Activated CD4-positive, alpha-beta T cell treated with anti-CD3 and anti-CD28 coated beads, Interleukin-2, amount 10 ng/mL, durations not matched to agents 24 days and 14 days (primary cell): Measurements from ENCODE around the gene PGBD5. TPM values are rescaled to one million over a fixed set of nuclear protein-coding genes. Genes with fewer than 3 reads are reported as not detected.

Experiments
- DNase-seq: peaks from one replicate; pipeline ENCODE4 v3.0.0; 2022
- H3K27ac Mint-ChIP-seq: one replicate; pipeline ENCODE4 v1.8.0; 2022; ENCODE audit warnings: mild to moderate bottlenecking, mixed read lengths
- H3K27me3 Mint-ChIP-seq: one replicate; pipeline ENCODE4 v1.8.0; 2022; ENCODE audit warnings: mixed read lengths
- H3K36me3 Mint-ChIP-seq: one replicate; pipeline ENCODE4 v1.8.0; 2022; ENCODE audit warnings: low read depth, mild to moderate bottlenecking, mixed read lengths
- H3K4me1 Mint-ChIP-seq: one replicate; pipeline ENCODE4 v1.8.0; 2021; ENCODE audit warnings: mixed read lengths
- H3K4me3 Mint-ChIP-seq: one replicate; pipeline ENCODE4 v1.8.0; 2022; ENCODE audit warnings: mild to moderate bottlenecking, moderate library complexity, mixed read lengths
- H3K9me3 Mint-ChIP-seq: one replicate; pipeline ENCODE4 v1.8.0; 2021; ENCODE audit warnings: mixed read lengths
- intact Hi-C: fragments of 100-400 bp; cut with micrococcal nuclease; formaldehyde crosslinking; loops from one replicate; pipeline ENCODE4 v1.15.1; 2023
- total RNA-seq: library from RNA; stranded (reverse); gene quantifications from 2 replicates; pipeline ENCODE4 v1.2.3, GENCODE V29; 2022

Gene PGBD5
- total RNA-seq, 1 donor from 2014 or later, result 0.09 TPM

DNA sequence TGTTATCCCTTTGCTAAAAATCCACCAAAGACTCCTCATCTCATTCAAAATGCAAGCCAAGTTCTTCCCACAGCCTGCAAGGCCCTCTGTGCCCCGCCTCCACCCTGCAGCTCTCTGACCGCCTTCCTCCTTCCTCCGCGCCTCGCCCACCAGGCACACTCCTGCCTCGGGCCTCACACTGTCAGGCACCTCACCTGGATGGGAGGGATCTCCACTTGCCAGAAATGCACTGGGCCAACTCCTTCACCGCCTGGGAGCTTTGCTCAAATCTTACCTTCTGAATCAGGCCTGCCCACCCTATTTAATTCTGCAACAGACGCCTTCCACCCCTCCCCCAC is 26.2 kb downstream of the PGBD5 start:
- Mint-ChIP-seq H3K36me3 (no peaks in the 10 kb centered on the region), H3K9me3 (no peaks in the 10 kb centered on the region), H3K4me3 (no peak overlapping the region), H3K27ac (no peak overlapping the region), H3K27me3 (no peaks in the 10 kb centered on the region), H3K4me1 (no peaks in the 10 kb centered on the region)
- DNase-seq, result no peak
- intact Hi-C loops, result no loop called here

DNA sequence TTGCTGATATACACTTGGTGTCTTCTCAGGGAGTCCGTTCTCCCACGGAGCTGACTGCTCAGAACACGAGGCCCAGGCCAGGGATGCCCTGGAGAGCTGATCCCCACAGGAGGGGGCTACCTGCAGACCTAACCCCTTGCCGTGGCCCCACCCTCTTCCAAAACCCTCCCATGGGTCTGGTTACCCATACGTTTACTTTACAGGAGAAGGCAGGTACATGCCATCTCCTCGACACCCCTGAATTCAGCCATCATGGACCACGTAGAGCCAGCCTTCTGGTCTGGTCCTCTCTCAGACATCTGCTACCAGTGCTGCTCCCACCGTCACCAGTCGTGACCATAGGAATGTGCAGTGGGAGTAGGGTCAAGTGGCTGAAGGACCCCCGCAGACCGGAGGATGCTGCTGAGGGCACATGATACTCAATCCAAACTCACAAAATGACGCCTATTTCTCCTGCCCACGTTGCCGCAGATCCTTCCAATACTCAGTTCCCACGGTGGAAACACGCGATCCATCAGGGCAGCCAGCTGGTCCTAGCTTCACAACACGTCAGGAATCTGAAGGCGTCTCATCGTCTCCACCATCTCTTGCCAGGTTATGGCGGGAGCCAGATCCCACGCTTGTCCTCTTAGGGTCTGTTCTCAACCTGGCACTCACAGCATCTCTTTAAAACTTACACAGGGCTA is 26.7 kb downstream of the PGBD5 start:
- Mint-ChIP-seq H3K9me3 (no peaks in the 10 kb centered on the region), H3K4me1 (no peaks in the 10 kb centered on the region), H3K27ac (no peak overlapping the region), H3K27me3 (no peaks in the 10 kb centered on the region), H3K36me3 (no peaks in the 10 kb centered on the region), H3K4me3 (no peak overlapping the region)
- intact Hi-C loops, result no loop called here
- DNase-seq, result no peak

DNA sequence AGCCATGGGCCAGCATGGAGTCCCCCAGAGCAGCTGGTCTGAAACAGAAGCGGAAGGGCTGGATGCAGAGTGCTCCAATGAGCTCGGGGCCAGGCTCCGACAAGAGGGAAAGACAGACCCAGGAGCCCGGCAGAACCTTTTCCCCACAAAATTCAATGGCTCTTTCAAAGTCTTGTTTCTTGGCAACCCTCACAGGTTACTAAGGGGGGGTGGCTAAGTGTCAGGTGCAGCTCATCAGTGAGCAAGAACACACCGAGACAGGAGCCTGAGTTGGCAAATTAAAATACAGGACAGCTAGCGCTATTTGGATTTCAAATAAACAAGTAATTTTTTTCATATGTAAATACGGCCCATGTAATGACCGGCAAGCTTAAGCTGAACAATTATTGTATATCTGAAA is 27.3 kb downstream of the PGBD5 start:
- intact Hi-C loops, result no loop called here
- Mint-ChIP-seq H3K27me3 (no peaks in the 10 kb centered on the region), H3K9me3 (no peaks in the 10 kb centered on the region), H3K36me3 (no peaks in the 10 kb centered on the region), H3K27ac (no peak overlapping the region), H3K4me1 (no peaks in the 10 kb centered on the region), H3K4me3 (no peak overlapping the region)
- no peak for DNase-seq

DNA sequence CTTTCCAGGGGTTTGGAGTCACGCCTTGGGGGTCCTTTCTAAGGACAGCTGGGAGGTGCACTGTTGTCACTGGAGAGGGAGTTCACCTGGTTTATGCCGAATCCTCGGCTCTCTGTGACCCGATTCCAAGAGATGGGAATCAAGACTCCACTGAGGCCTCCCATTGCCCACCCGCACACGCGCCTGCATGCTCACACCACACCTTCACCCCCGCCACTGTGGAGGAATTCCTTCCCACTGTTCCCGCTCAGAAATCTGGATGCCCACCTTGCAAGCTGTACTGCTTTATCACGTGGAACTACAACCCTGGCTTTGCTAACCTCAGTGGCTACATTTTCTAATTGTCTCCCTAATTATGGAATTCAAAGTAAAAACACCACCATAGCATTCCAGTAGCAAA is 29.2 kb downstream of the PGBD5 start:
- Mint-ChIP-seq H3K36me3 (no peaks in the 10 kb centered on the region), H3K4me3 (no peak overlapping the region), H3K27me3 (no peaks in the 10 kb centered on the region), H3K9me3 (no peaks in the 10 kb centered on the region), H3K27ac (no peak overlapping the region), H3K4me1 (no peaks in the 10 kb centered on the region)
- DNase-seq, result no peak
- intact Hi-C loops, result no loop called here

- no peaks in the 10 kb centered on the region for H3K4me1 Mint-ChIP-seq
- H3K27ac Mint-ChIP-seq, result no peak overlapping the region
- H3K9me3 Mint-ChIP-seq, result no peaks in the 10 kb centered on the region
- peaks cover 2% of the 10 kb centered on the region for H3K27me3 Mint-ChIP-seq
- H3K36me3 Mint-ChIP-seq, result no peaks in the 10 kb centered on the region
- no peak for DNase-seq
- no peak overlapping the region for H3K4me3 Mint-ChIP-seq
- intact Hi-C loops, result no loop called here
These were observed 30.2 kb downstream of the PGBD5 start for GRCh38 chr1:230395932-230396331.

- H3K4me3 Mint-ChIP-seq, result no peak overlapping the region
- no peaks in the 10 kb centered on the region for H3K36me3 Mint-ChIP-seq
- intact Hi-C loops, result no loop called here
These were observed 31.4 kb downstream of the PGBD5 start for GRCh38 chr1:230394741-230395140.

DNA sequence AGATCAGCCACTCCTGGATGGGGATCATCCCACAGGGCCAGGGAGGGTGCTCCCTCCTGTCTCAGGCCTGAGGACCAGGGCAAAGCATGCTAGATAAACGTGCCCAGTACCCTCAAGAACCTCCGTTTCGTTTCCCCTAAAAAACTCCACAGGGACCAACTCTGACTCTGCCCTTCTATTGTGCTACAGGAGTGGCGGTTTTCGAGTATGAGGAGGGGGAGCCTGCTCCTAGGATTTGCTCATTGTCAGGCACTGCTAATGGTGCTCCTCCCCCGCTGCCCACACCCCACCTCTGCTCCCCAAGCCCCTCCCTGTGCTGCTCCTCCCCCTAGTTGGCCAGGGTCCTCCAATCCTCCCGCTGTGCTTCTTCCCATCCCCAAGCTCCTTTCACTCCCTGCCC is 32.0 kb downstream of the PGBD5 start:
- Mint-ChIP-seq H3K4me1 (no peaks in the 10 kb centered on the region), H3K4me3 (no peak overlapping the region), H3K36me3 (no peaks in the 10 kb centered on the region), H3K27me3 (peaks cover 2% of the 10 kb centered on the region), H3K27ac (no peak overlapping the region), H3K9me3 (no peaks in the 10 kb centered on the region)
- no peak for DNase-seq
- intact Hi-C loops, result no loop called here

More at GRCh38 chr1:230394741-230395140, 31.4 kb downstream of the PGBD5 start:
- no peaks in the 10 kb centered on the region for H3K9me3 Mint-ChIP-seq
- DNase-seq, result no peak
- H3K27ac Mint-ChIP-seq, result no peak overlapping the region
- no peaks in the 10 kb centered on the region for H3K4me1 Mint-ChIP-seq
- peaks cover 2% of the 10 kb centered on the region for H3K27me3 Mint-ChIP-seq

DNA sequence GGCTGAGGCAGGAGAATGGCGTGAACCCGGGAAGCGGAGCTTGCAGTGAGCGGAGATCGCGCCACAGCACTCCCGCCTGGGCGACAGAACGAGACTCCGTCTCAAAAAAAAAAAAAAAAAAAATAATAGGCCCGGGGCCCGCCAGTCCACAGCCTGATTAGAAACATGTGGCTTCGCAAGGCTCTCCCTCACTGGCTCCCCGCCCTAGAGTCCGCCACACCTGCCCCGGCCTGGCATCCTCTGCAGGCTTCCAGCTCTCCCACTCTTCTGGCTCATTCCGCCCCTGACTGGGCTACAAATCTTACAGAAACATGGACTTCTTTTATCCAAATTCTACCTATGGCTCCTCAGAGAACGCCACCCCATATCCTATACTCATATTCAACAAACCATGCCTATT is 32.4 kb downstream of the PGBD5 start:
- Mint-ChIP-seq H3K4me3 (no peak overlapping the region), H3K27ac (no peak overlapping the region), H3K27me3 (peaks cover 2% of the 10 kb centered on the region), H3K4me1 (no peaks in the 10 kb centered on the region), H3K9me3 (no peaks in the 10 kb centered on the region), H3K36me3 (no peaks in the 10 kb centered on the region)
- intact Hi-C loops, result no loop called here
- DNase-seq, result no peak

- intact Hi-C loops, result no loop called here
- DNase-seq, result no peak
- no peaks in the 10 kb centered on the region for H3K4me1 Mint-ChIP-seq
- no peaks in the 10 kb centered on the region for H3K36me3 Mint-ChIP-seq
- peaks cover 2% of the 10 kb centered on the region for H3K27me3 Mint-ChIP-seq
- H3K4me3 Mint-ChIP-seq, result no peak overlapping the region
- no peaks in the 10 kb centered on the region for H3K9me3 Mint-ChIP-seq
- no peak overlapping the region for H3K27ac Mint-ChIP-seq
These were observed 33.1 kb downstream of the PGBD5 start for GRCh38 chr1:230392920-230393521.

DNA sequence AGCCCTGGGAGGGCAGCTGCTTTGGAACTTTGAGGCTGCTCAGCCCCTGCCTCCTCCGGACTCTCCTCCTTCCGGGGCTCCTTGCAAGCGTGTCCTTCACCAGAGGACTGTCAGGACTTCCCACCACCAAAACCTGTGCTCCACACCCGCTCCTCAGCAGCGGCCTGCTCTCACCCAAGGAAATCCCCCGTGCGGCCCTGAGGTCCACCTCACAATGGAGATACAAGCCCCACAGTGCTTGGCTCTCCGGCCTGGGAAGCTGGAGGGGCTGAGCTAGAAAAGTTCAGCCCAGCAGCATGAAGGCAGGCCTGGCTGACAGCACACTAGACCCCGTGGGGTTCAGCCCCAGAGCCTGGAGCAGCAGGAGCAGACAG is 33.6 kb downstream of the PGBD5 start:
- Mint-ChIP-seq H3K27ac (no peak overlapping the region), H3K27me3 (peaks cover 2% of the 10 kb centered on the region), H3K36me3 (no peaks in the 10 kb centered on the region), H3K4me1 (no peaks in the 10 kb centered on the region), H3K9me3 (no peaks in the 10 kb centered on the region), H3K4me3 (no peak overlapping the region)
- intact Hi-C loops, result no loop called here
- DNase-seq, result no peak

- intact Hi-C loops, result no loop called here
- Mint-ChIP-seq H3K36me3 (no peaks in the 10 kb centered on the region), H3K9me3 (no peaks in the 10 kb centered on the region), H3K4me1 (no peaks in the 10 kb centered on the region), H3K27me3 (peaks cover 2% of the 10 kb centered on the region), H3K4me3 (no peak overlapping the region), H3K27ac (no peak overlapping the region)
- DNase-seq, result no peak
These were observed 34.2 kb downstream of the PGBD5 start for GRCh38 chr1:230391776-230392535.

DNA sequence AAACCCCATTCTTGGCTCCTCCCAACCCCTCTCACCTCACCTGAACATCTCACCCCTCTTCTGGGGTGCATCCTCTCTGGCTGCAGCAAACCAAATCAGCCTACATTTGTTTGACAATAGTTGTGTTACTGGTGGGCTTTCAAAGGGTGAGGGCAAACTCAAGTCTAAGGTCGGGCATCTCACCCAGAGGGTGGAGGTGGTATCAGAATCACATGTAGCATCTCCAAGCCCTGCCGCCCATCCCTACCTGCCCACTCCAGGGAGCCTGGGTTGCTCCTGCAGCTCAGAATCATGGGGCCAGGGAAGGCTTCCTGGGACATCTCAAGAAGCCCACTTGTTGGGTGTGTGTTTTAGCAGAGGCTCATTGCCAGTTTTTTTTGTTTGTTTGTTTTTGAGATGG is 35.8 kb downstream of the PGBD5 start:
- no peak overlapping the region for H3K4me3 Mint-ChIP-seq
- H3K36me3 Mint-ChIP-seq, result no peaks in the 10 kb centered on the region
- no peak for DNase-seq
- intact Hi-C loops, result no loop called here
- no peaks in the 10 kb centered on the region for H3K4me1 Mint-ChIP-seq
- no peaks in the 10 kb centered on the region for H3K9me3 Mint-ChIP-seq
- H3K27ac Mint-ChIP-seq, result no peak overlapping the region
- H3K27me3 Mint-ChIP-seq, result peaks cover 3% of the 10 kb centered on the region

GRCh38 chr1:230387876-230388275 is 38.3 kb downstream of the PGBD5 start:
- H3K9me3 Mint-ChIP-seq, result no peaks in the 10 kb centered on the region
- H3K27me3 Mint-ChIP-seq, result peaks cover 3% of the 10 kb centered on the region

DNA sequence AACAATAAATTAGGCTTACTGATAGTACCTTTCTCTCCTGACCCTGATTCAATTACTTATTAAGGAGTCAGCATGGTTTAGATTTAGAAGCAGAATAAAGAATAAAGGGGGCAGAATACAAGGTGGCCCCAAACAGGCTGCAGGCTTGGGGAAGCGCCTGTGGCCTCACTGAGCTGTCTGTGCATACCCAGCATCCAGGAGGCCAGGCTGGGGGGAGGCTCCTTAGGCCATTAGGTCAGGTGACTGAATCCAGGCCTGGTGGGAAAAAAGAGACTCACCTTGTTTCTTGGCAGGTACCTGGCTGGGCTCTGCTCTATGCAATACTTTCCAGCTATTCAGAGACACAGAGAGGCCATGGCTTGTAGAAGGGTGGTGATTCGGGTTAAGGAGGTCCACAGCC is 38.8 kb downstream of the PGBD5 start:
- H3K4me1 Mint-ChIP-seq, result no peaks in the 10 kb centered on the region
- no peak for DNase-seq
- H3K4me3 Mint-ChIP-seq, result no peak overlapping the region
- intact Hi-C loops, result no loop called here
- H3K36me3 Mint-ChIP-seq, result no peaks in the 10 kb centered on the region
- H3K9me3 Mint-ChIP-seq, result no peaks in the 10 kb centered on the region
- no peak overlapping the region for H3K27ac Mint-ChIP-seq
- H3K27me3 Mint-ChIP-seq, result peaks cover 3% of the 10 kb centered on the region

More at GRCh38 chr1:230387876-230388275, 38.3 kb downstream of the PGBD5 start:
- Mint-ChIP-seq H3K36me3 (no peaks in the 10 kb centered on the region), H3K4me1 (no peaks in the 10 kb centered on the region), H3K4me3 (no peak overlapping the region), H3K27ac (no peak overlapping the region)
- intact Hi-C loops, result no loop called here
- DNase-seq, result no peak
